OCI-LY3 (cell line): ENCODE measurements around the gene SECTM1.
"Not testable (repeated sequence)": the region's sequence is repeated elsewhere in the genome, so short reads cannot be mapped to it uniquely, and the experiment has no call there.

ENCODE experiments used
- H2AFZ ChIP-seq: fragments of 200-600, 300-600 bp; shearing (Covaris generic); 2 replicates; pipeline ENCODE4 v1.6.0; 2014; ENCODE audit warnings: antibody characterized with exemption, low read depth, low read length
- H3K27ac ChIP-seq: fragments of 200-600, 300-600 bp; sonication (generic); 2 replicates; pipeline ENCODE4 v1.5.1; 2014; ENCODE audit warnings: mild to moderate bottlenecking, low read length, moderate library complexity, mixed read lengths
- H3K27me3 ChIP-seq: fragments of 200-600, 300-600 bp; sonication (generic); 2 replicates; pipeline ENCODE4 v1.6.1; 2014; ENCODE audit warnings: low read depth, low read length, mixed read lengths
- H3K36me3 ChIP-seq: fragments of 200-600, 300-600 bp; sonication (generic); replicated peaks from 2 replicates; pipeline ENCODE3; 2014; ENCODE audit warnings: low read depth, low read length, mixed read lengths
- H3K4me1 ChIP-seq: fragments of 300-600, 200-600 bp; sonication (generic); 2 replicates; pipeline ENCODE4 v1.6.1; 2014; ENCODE audit warnings: low read length, mixed read lengths
- H3K4me2 ChIP-seq: fragments of 200-600, 300-600 bp; sonication (generic); 2 replicates; pipeline ENCODE4 v1.6.1; 2014; ENCODE audit warnings: low read length, mixed read lengths
- H3K4me3 ChIP-seq: fragments of 300-600, 200-600 bp; sonication (generic); 2 replicates; pipeline ENCODE4 v1.5.1; 2014; ENCODE audit warnings: antibody characterized with exemption, mild to moderate bottlenecking, low read length, moderate library complexity
- H3K79me2 ChIP-seq: fragments of 300-600, 200-600 bp; shearing (Covaris generic); 2 replicates; pipeline ENCODE4 v1.6.1; 2014; ENCODE audit warnings: mild to moderate bottlenecking, low read length, mixed read lengths
- H3K9ac ChIP-seq: fragments of 300-600, 200-600 bp; shearing (Covaris generic); 2 replicates; pipeline ENCODE4 v1.6.0; 2014; ENCODE audit warnings: mild to moderate bottlenecking, low read length, moderate library complexity
- H3K9me3 ChIP-seq: fragments of 200-600, 300-600 bp; shearing (Covaris generic); 2 replicates; pipeline ENCODE4 v1.6.1; 2014; ENCODE audit warnings: low read length, mixed read lengths; ENCODE audit not compliant: insufficient read depth
- H4K20me1 ChIP-seq: fragments of 200-600, 300-600 bp; sonication (generic); 2 replicates; pipeline ENCODE4 v1.6.1; 2016; ENCODE audit warnings: low read length, mixed read lengths; ENCODE audit not compliant: insufficient read depth
- CTCF ChIP-seq: fragments of 200-600, 300-600 bp; sonication (generic); IDR thresholded peaks from 2 replicates; pipeline ENCODE4 v1.5.1; 2014; ENCODE audit warnings: antibody characterized with exemption, low read length, low read depth
- EZH2phosphoT487 ChIP-seq: fragments of 200-600 bp; shearing (Covaris generic); IDR thresholded peaks from 2 replicates; pipeline ENCODE4 v1.6.1; 2018; ENCODE audit warnings: antibody characterized with exemption, mixed run types, low read depth

SECTM1 gene

DNA sequence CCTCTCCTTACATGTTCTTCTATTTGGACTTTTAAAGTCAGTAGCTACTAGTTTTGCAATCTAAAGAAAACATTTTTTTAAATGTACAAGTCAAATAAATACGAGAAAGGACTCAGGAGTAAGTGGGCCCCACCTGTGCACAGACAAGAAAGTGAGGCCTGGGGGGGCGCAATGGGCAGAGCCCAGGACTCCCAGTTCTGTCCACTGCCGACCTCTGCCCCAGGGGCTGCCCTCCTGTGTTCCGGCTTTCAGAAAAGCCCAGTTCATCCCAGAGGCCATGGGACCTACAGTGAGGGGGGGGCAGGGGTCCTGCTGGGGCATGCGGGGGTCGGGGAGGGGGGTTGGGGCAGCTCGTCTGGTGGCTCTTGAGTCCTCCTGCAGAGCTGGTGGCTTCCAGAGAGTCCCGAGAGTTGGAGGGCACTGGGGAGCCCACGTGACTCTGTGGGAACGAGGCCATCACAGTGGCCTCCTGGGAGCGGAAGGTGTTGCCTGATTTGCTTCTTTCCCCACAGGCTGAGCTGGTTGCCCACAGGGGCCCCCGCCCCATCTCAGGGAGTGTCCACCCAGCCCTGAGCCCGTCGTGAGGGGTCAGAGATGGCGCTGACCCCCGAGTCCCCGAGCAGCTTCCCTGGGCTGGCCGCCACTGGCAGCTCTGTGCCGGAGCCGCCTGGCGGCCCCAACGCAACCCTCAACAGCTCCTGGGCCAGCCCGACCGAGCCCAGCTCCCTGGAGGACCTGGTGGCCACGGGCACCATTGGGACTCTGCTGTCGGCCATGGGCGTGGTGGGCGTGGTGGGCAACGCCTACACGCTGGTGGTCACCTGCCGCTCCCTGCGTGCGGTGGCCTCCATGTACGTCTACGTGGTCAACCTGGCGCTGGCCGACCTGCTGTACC, 40.4 kb upstream of the SECTM1 start:
- H3K9me3 ChIP-seq: no peaks in the 10 kb centered on the region
- no peaks in the 10 kb centered on the region for H3K79me2 ChIP-seq
- H3K4me3 ChIP-seq: no peak overlapping the region
- H3K27me3 ChIP-seq: peaks cover 4% of the 10 kb centered on the region
- no peak overlapping the region for H3K9ac ChIP-seq
- H2AFZ ChIP-seq: no peak overlapping the region
- H3K27ac ChIP-seq: no peak overlapping the region
- no peaks in the 10 kb centered on the region for H3K36me3 ChIP-seq
- peaks cover 6% of the 10 kb centered on the region for H3K4me1 ChIP-seq
- TF ChIP-seq EZH2phosphoT487 (no peak), CTCF (no peak)
- no peaks in the 10 kb centered on the region for H4K20me1 ChIP-seq
- no peak overlapping the region for H3K4me2 ChIP-seq

GRCh38 chr17:82373072-82373452, 39.5 kb upstream of the SECTM1 start:
- not testable (repeated sequence) for H3K9me3 ChIP-seq, H3K4me2 ChIP-seq, H4K20me1 ChIP-seq, H3K36me3 ChIP-seq, H3K27me3 ChIP-seq, H3K27ac ChIP-seq, H3K4me3 ChIP-seq, H3K79me2 ChIP-seq, H3K9ac ChIP-seq, H2AFZ ChIP-seq
- peaks cover 12% of the 10 kb centered on the region for H3K4me1 ChIP-seq

GRCh38 chr17:82372249-82373071, 38.9 kb upstream of the SECTM1 start:
- no peak for TF ChIP-seq CTCF
- no peak for TF ChIP-seq EZH2phosphoT487
- peaks cover 13% of the 10 kb centered on the region for H3K4me1 ChIP-seq
- H4K20me1 ChIP-seq: no peaks in the 10 kb centered on the region
- no peak overlapping the region for H3K27ac ChIP-seq
- no peaks in the 10 kb centered on the region for H3K27me3 ChIP-seq
- H3K9ac ChIP-seq: no peak overlapping the region
- H3K4me3 ChIP-seq: no peak overlapping the region
- no peaks in the 10 kb centered on the region for H3K79me2 ChIP-seq
- H3K4me2 ChIP-seq: no peak overlapping the region
- no peaks in the 10 kb centered on the region for H3K9me3 ChIP-seq
- H2AFZ ChIP-seq: no peak overlapping the region
- no peaks in the 10 kb centered on the region for H3K36me3 ChIP-seq

DNA sequence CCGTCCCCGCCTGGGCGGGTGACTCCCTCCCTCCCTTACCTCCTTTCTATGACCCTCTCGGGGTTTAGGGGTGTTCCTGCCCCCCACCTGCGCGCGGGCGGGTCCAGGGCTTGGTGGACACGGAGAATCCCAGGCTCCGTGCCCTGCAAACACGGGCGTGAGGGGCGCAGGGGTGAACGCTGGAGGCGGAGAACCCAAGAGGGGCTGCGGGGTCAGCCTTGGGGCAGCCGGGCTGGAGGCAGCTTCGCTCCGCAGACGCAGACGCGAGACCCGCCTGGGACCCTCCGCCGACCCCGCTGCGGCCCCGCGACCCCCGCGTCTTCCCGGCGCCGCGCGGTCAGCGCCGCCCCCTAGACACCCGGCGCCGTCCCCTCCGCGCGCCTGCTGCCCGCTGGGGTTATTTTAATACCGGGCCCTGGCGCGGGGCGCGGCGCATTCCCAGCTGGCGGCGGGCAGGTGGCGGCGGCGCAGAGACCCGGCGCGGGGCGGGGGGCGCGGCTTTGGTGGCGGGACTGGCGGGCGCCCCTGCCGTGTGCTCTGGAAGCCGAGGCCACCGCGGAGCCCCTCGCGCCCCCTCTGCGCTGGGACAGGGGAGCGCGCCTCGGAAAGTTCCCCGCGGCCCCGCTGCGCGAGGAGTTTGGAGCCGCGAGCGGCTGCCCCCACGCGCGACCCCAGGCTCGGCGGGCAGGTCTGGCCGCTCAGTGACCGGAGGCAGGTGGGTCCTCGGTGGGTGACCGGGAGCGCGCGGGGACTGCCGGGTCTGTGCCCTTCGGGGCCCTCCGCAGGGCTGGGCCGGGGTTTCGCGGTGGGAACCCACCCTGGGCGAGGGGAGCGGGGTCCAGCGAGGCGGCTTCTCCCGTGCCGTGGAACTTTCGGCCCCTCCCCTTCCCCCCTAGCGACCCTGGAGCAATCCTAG, 38.0 kb upstream of the SECTM1 start, which contains the start of gene UTS2R:
UTS2R (plus strand) TSS at position 433 of the 916 bp plus-strand sequence. CDS start 2,560 bp downstream, outside the sequence.
- Histone ChIP-seq H3K36me3 (no peaks in the 10 kb centered on the region), H3K27me3 (no peaks in the 10 kb centered on the region), H3K9ac (peak within 1 kb of the TSS; percentile 3; the same call in 1 of the 2 replicates), H3K4me1 (peaks cover 22% of the 10 kb centered on the region), H3K4me3 (peak within 1 kb of the TSS; percentile 49), H3K27ac (peak within 1 kb of the TSS; percentile 11; the same call in 1 of the 2 replicates), H3K79me2 (no peaks in the 10 kb centered on the region), H3K9me3 (no peaks in the 10 kb centered on the region), H2AFZ (peak within 1 kb of the TSS; percentile 71), H4K20me1 (no peaks in the 10 kb centered on the region), H3K4me2 (peak within 1 kb of the TSS; percentile 66)
- TF ChIP-seq CTCF (no peak), EZH2phosphoT487 (no peak)
